Choroid plexus epithelial cell (primary cell): ENCODE measurements around the gene ADGRL3.

Experiments
- DNase-seq: peaks from one replicate; pipeline ENCODE4 v3.0.0-alpha.2; 2010; ENCODE audit warnings: low read depth
- H3K4me3 ChIP-seq: 2 replicates; pipeline ENCODE4 v1.5.1; 2011; ENCODE audit warnings: low read depth, mild to moderate bottlenecking, control low read depth, low read length, moderate library complexity
- TF ChIP-seq, protein P1 (sequence below): conservative IDR thresholded peaks from 2 replicates; pipeline ENCODE4 v1.5.1; 2011; ENCODE audit warnings: low read depth, mild to moderate bottlenecking, control low read depth, inconsistent platforms, low read length, moderate library complexity

Gene ADGRL3

DNA sequence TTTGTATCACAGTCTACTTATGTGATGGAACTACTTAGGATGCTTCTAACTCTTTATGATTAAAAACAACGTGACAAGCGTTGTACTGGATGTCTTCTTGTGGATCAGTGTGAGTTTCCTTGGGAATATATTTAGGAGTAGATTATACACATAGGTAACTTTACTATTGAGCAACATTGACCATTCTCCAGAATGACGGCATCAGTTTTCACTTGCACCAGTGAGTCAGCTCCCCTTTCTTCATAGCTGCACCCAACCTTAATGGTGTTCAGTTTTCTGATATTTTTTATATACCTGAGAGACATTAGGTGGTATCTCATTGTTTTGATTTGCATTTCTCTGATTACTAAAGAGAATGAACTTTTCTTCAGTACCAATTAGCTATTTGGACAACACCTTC is 343.9 kb downstream of the ADGRL3 start:
- TF ChIP-seq, protein P1, sequence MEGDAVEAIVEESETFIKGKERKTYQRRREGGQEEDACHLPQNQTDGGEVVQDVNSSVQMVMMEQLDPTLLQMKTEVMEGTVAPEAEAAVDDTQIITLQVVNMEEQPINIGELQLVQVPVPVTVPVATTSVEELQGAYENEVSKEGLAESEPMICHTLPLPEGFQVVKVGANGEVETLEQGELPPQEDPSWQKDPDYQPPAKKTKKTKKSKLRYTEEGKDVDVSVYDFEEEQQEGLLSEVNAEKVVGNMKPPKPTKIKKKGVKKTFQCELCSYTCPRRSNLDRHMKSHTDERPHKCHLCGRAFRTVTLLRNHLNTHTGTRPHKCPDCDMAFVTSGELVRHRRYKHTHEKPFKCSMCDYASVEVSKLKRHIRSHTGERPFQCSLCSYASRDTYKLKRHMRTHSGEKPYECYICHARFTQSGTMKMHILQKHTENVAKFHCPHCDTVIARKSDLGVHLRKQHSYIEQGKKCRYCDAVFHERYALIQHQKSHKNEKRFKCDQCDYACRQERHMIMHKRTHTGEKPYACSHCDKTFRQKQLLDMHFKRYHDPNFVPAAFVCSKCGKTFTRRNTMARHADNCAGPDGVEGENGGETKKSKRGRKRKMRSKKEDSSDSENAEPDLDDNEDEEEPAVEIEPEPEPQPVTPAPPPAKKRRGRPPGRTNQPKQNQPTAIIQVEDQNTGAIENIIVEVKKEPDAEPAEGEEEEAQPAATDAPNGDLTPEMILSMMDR: no peak
- DNase-seq: peak; percentile 30
- H3K4me3 ChIP-seq: no peak overlapping the region

- TF ChIP-seq, protein P1: no peak
- DNase-seq: no peak
- H3K4me3 ChIP-seq: no peak overlapping the region
Measured at GRCh38 chr4:61545902-61546480, 345.9 kb downstream of the ADGRL3 start.

DNA sequence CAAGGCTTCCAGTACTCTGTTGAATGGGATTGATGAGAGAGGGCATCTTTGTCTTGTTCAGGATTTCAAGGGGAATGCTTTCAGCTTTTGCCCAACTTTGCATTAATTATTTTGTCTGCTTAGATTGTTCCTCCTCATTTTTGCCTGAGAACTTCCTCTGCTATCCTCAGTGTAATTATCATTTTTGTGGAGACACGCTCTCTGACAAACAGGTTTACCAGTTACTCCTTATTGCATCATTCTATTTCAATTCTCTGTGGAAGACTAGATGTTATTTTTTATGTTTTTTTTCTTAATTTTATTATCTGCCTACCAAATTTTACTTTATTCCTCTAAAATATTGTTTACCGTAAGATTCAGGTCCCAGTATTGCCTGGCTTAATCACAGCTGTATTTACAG is 349.2 kb downstream of the ADGRL3 start:
- TF ChIP-seq, protein P1: no peak
- DNase-seq: no peak
- no peak overlapping the region for H3K4me3 ChIP-seq

DNA sequence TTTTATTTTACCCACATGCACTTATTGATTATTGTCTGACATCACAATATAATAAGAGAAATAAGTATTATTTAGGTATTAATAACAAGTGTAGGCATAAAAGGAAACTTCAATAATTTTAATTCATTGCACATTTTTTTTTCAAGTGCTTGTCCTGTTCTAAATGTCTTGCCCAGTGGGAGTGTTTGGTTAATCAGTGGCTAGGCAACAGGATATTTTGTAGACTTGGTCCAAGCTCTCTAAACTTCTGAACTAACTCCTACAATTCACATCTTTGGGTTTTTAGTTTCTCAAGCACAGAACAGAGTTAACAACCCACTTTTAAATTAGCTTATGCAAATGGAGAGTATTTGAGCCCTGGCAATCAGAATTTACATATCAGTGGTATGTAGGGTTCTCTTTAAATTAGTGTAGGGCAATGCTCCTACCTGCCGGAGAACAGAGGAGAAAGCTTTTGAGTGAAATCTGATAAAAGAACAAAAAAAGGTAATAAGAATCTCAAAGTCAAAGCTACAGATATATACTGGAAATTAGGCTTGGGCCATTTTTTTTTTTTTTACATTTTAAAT is 353.5 kb downstream of the ADGRL3 start:
- H3K4me3 ChIP-seq: no peak overlapping the region
- DNase-seq: no peak
- TF ChIP-seq, protein P1: no peak

DNA sequence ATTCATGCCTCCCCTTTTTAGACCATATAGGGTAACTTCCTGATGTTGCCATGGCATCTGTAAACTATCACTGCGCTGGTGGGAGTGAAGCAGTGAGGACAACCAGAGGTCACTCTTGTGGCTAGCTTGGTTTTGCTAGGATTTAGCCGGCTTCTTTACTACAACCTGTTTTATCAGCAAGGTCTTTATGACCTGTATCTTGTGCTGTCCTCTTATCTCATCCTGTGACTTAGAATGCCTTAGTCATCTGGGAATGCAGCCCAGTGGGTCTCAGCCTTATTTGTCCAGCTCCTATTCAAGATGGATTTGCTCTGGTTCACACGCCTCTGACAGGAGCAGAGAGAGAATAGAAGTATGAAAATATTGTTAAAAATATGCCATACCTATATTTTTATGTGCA is 355.7 kb downstream of the ADGRL3 start:
- TF ChIP-seq, protein P1: no peak
- H3K4me3 ChIP-seq: no peak overlapping the region
- DNase-seq: peak; percentile 87

DNA sequence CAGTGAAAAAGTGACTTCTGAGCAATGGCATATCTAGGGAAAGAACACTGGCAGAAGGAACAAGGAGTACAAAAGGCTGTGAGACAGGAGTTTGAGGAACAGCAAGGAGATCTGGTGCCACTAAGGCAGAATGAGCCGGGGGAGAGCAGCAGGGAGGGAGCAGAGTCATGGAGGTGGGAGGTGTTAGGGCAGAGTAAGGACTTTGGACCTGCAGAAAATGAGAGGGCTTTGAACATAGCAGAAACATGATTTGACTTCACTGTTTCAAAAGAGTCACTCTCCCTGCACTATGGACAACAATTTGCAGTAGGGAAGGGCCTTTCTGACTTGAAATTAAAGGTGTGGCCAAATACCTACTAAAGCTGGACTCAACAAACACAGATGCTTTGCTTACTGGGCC is 356.2 kb downstream of the ADGRL3 start:
- no peak overlapping the region for H3K4me3 ChIP-seq
- TF ChIP-seq, protein P1: no peak
- no peak for DNase-seq

DNA sequence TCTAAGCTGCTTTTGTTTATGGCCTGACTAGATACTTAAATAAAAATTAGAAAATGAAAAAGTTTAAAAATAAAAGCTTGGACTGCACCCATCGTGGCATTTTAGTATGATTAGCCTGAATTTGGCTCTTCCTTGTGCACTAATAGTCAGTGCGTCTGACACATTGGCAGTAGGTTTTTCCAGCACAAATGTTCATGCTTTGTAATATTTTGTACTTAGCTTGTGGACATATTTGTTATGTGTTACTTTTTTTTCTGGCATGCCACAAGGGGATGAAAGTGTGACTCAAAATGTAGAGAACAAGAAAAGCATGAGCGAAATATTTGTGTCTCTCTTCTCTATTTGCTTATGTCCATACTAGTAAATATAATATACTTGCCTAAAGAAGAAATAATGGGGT is 359.3 kb downstream of the ADGRL3 start:
- TF ChIP-seq, protein P1: no peak
- no peak overlapping the region for H3K4me3 ChIP-seq
- no peak for DNase-seq
